A673 (cell line): Measurements from ENCODE around the gene SMC5. TPM values are rescaled to one million over a fixed set of nuclear protein-coding genes. Genes with fewer than 3 reads are reported as not detected.

ENCODE experiments used
- BruUV-seq: library from RNA; stranded (reverse); fragments of 400-500 nt; replicated peaks from 2 replicates; lab custom pipeline; 2021; lab: Mats Ljungman, UMichigan
- CTCF ChIA-PET: fragments of 300-600 bp; sonication (Branson Sonifier 250); formaldehyde crosslinking; loops from one replicate; lab custom pipeline; 2022; ENCODE audit warnings: antibody characterized with exemption; lab: Charles Lee
- POLR2A ChIA-PET: fragments of 300-600 bp; sonication (Branson Sonifier 250); formaldehyde crosslinking; loops from one replicate; lab custom pipeline; 2022; ENCODE audit warnings: antibody characterized with exemption; ENCODE audit not compliant: low non-redundant PET; lab: Charles Lee
- DNase-seq: peaks from one replicate; pipeline ENCODE4 v3.0.0-alpha.2; 2015; ENCODE audit warnings: low spot score
- H3K27ac ChIP-seq: fragments of 200-600 bp; sonication (generic); 2 replicates; pipeline ENCODE4 v1.5.1; 2016; ENCODE audit warnings: mixed run types, low read depth, mild to moderate bottlenecking, mixed read lengths, antibody characterized with exemption, low read length; ENCODE audit not compliant: poor library complexity, severe bottlenecking
- H3K27me3 ChIP-seq: fragments of 200-600 bp; sonication (generic); replicated peaks from 2 replicates; pipeline ENCODE4 v1.6.1; 2017; ENCODE audit warnings: mixed run types, low read depth, mild to moderate bottlenecking, mixed read lengths, antibody characterized with exemption, low read length; ENCODE audit not compliant: insufficient read depth, poor library complexity
- H3K36me3 ChIP-seq: fragments of 200-600 bp; sonication (generic); 2 replicates; pipeline ENCODE4 v1.6.1; 2016; ENCODE audit warnings: mixed run types, mild to moderate bottlenecking, mixed read lengths, antibody characterized with exemption, low read length; ENCODE audit not compliant: insufficient read depth, poor library complexity, severe bottlenecking
- H3K4me1 ChIP-seq: fragments of 200-600 bp; sonication (generic); 2 replicates; pipeline ENCODE4 v1.6.1; 2017; ENCODE audit warnings: mixed run types, mild to moderate bottlenecking, mixed read lengths, antibody characterized with exemption, low read length; ENCODE audit not compliant: insufficient read depth, poor library complexity, severe bottlenecking
- H3K4me3 ChIP-seq: fragments of 200-600 bp; sonication (generic); 2 replicates; pipeline ENCODE4 v1.5.1; 2016; ENCODE audit warnings: low read depth, mixed run types, mild to moderate bottlenecking, mixed read lengths, low read length; ENCODE audit not compliant: poor library complexity, severe bottlenecking
- H3K9me3 ChIP-seq: fragments of 200-600 bp; sonication (generic); 2 replicates; pipeline ENCODE4 v1.6.1; 2016; ENCODE audit warnings: mixed run types, low read depth, mild to moderate bottlenecking, mixed read lengths, antibody characterized with exemption, low read length; ENCODE audit not compliant: poor library complexity, severe bottlenecking
- EZH2 ChIP-seq: fragments of 200-600 bp; sonication (generic); IDR thresholded peaks from 2 replicates; pipeline ENCODE4 v1.6.1; 2017; ENCODE audit warnings: borderline replicate concordance, low read depth, mild to moderate bottlenecking, mixed read lengths, antibody characterized with exemption, low read length; ENCODE audit not compliant: poor library complexity, severe bottlenecking
- intact Hi-C: fragments of 100-400 bp; cut with micrococcal nuclease; formaldehyde crosslinking; loops from one replicate; pipeline ENCODE4 v1.10.0; 2022; ENCODE audit not compliant: unreplicated experiment
- total RNA-seq: library from RNA; stranded (reverse); gene quantifications from 2 replicates; pipeline ENCODE4 v1.2.3, GENCODE V29; 2021
- TF ChIP-seq, protein P1 (sequence below): fragments of 300-800, 200-600 bp; sonication (generic); conservative IDR thresholded peaks from 2 replicates; pipeline ENCODE4 v1.5.1; 2017; ENCODE audit warnings: low read depth, mild to moderate bottlenecking, antibody characterized with exemption, low read length, moderate library complexity, mixed read lengths

SMC5 gene
- total RNA-seq, 1 experiment from 2014 or later, result 26.5 TPM

DNA sequence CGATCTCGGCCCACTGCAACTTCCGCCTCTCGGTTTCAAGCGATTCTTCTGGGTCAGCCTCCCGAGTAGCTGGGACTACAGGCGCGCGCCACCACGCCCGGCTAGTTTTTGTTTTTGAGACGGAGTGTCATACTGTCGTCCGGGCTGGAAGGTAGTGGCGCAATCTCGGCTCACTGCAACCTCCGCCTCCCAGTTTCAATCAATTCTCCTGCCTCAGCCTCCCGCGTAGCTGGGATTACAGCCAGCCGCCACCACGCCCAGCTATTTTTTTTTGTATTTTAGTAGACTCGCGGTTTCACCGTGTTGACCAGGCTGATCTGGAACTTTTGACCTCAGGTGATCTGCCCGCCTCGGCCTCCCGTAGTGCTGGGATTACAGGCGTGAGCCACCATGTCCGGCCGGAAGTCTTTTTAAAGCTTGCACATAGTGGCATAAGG lies 1.2 kb downstream of the SMC5 start:
- TF ChIP-seq, protein P1, sequence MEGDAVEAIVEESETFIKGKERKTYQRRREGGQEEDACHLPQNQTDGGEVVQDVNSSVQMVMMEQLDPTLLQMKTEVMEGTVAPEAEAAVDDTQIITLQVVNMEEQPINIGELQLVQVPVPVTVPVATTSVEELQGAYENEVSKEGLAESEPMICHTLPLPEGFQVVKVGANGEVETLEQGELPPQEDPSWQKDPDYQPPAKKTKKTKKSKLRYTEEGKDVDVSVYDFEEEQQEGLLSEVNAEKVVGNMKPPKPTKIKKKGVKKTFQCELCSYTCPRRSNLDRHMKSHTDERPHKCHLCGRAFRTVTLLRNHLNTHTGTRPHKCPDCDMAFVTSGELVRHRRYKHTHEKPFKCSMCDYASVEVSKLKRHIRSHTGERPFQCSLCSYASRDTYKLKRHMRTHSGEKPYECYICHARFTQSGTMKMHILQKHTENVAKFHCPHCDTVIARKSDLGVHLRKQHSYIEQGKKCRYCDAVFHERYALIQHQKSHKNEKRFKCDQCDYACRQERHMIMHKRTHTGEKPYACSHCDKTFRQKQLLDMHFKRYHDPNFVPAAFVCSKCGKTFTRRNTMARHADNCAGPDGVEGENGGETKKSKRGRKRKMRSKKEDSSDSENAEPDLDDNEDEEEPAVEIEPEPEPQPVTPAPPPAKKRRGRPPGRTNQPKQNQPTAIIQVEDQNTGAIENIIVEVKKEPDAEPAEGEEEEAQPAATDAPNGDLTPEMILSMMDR, result no peak
- TF ChIP-seq EZH2, result no peak
- intact Hi-C loops, result no loop called here
- no peak for DNase-seq
- POLR2A ChIA-PET, result no interaction called here
- no TSS peak for BruUV-seq
- H3K9me3 ChIP-seq, result no peaks in the 10 kb centered on the region
- no peaks in the 10 kb centered on the region for H3K27me3 ChIP-seq
- peaks cover 26% of the 10 kb centered on the region for H3K36me3 ChIP-seq
- CTCF ChIA-PET, result no interaction called here
- H3K4me3 ChIP-seq, result peak overlapping the region; percentile 95
- peaks cover 30% of the 10 kb centered on the region for H3K4me1 ChIP-seq
- H3K27ac ChIP-seq, result no peak overlapping the region

GRCh38 chr9:70260606-70261005 lies 1.8 kb downstream of the SMC5 start:
- peaks cover 30% of the 10 kb centered on the region for H3K4me1 ChIP-seq
- POLR2A ChIA-PET, result no interaction called here
- peaks cover 32% of the 10 kb centered on the region for H3K36me3 ChIP-seq
- CTCF ChIA-PET, result no interaction called here
- no peaks in the 10 kb centered on the region for H3K9me3 ChIP-seq
- no TSS peak for BruUV-seq
- peak overlapping the region; percentile 95 for H3K4me3 ChIP-seq
- no peaks in the 10 kb centered on the region for H3K27me3 ChIP-seq
- intact Hi-C loops, result no loop called here
- no peak overlapping the region for H3K27ac ChIP-seq
- no peak for DNase-seq
- TF ChIP-seq EZH2, result no peak
- TF ChIP-seq, protein P1, result no peak

DNA sequence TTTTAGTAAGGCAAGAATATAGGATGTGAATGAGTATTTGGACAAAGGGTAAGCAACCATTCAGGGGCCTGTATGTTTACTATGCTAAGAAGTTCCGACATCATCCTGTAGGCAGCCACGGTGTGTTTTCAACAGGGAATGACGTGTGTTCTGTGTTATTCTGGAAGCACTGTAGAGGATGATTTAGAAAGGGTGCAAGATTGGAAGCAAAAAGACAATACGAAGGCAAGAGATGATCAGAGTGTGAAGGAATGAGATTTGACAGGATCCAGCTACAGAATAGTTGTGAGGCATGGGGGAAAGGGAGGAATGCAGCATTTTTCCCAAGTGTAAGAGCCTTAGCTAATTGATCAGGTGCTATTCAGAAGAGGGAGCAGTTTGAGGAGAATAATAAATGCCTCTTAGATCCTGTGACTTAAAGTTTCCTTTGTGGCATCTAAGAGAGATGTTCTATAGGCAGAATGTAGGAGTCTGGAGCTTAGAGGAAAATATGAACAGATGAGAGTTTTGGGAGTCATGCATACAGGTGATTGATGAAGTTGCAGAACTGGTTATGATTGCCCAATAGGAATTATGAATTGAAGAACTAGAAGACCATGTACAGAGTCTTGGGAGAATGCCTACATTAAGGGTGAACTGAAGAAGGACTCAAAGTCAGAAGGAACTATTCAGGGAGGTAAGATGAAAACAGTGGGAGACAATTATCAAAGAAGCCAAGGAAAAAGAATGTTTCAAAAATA lies 2.5 kb downstream of the SMC5 start:
- Histone ChIP-seq H3K4me3 (no peak overlapping the region), H3K27me3 (no peaks in the 10 kb centered on the region), H3K27ac (no peak overlapping the region), H3K9me3 (no peaks in the 10 kb centered on the region), H3K4me1 (peaks cover 30% of the 10 kb centered on the region), H3K36me3 (peaks cover 39% of the 10 kb centered on the region)
- POLR2A ChIA-PET, result no interaction called here
- TF ChIP-seq EZH2, result no peak
- TF ChIP-seq, protein P1, result no peak
- BruUV-seq, result no TSS peak
- DNase-seq, result no peak
- intact Hi-C loops, result no loop called here
- CTCF ChIA-PET, result no interaction called here
